Renal pelvis (tissue), 3 donors: Measurements from ENCODE around the gene TRIM21. TPM values are rescaled to one million over a fixed set of nuclear protein-coding genes. Genes with fewer than 3 reads are reported as not detected.

Source experiments
- polyA plus RNA-seq, 3 donors: library from polyadenylated mRNA; unstranded; fragments of 120-200 nt; gene quantifications; one replicate each; pipeline ENCODE4 v1.2.1, GENCODE V29; 2013; ENCODE audit not compliant: insufficient read length in 3 of 3

TRIM21 gene
- polyA plus RNA-seq, 3 donors = 20.2 to 22.7 (median 21.8) TPM

Other genes with a start within 250 kb of the TRIM21 start
- not detected for gene OR52B4, start 25.3 kb downstream of the TRIM21 start, polyA plus RNA-seq
- gene OR52K2, start 55.6 kb upstream of the TRIM21 start, polyA plus RNA-seq = not detected
- gene OR52K1, start 88.9 kb upstream of the TRIM21 start, polyA plus RNA-seq = under 1 TPM; 0.07 to 0.33 (median 0.23) TPM
- not detected for gene OR52M1, start 151.5 kb upstream of the TRIM21 start, polyA plus RNA-seq
- gene OR52I2, start 188.0 kb upstream of the TRIM21 start, polyA plus RNA-seq = under 1 TPM in 1 of 3 donors, not detected in 2; 0.03 TPM
- gene OR52I1, start 200.3 kb upstream of the TRIM21 start, polyA plus RNA-seq = under 1 TPM; 0.03 to 0.12 (median 0.10) TPM
- 10 to 100 TPM; 19.2 to 26.8 (median 20.9) TPM for gene TRIM68, start 214.5 kb upstream of the TRIM21 start, polyA plus RNA-seq
- not detected for gene OR51D1, start 243.8 kb upstream of the TRIM21 start, polyA plus RNA-seq